Tibial nerve (tissue), 4 donors: ENCODE data around the gene NPLOC4. TPM values are rescaled to one million over a fixed set of nuclear protein-coding genes. Genes with fewer than 3 reads are reported as not detected.

Experiments used
- DNase-seq, 2 donors: peaks; one replicate each; pipeline ENCODE4 v3.0.0-alpha.2; 2019; ENCODE audit warnings: low spot score in 2 of 2
- H3K27ac ChIP-seq, 4 donors: fragments of 200-600 bp; sonication (generic) in 3 of 4; one replicate each; pipeline ENCODE4 v1.5.1; 2017 to 2019; ENCODE audit warnings: mild to moderate bottlenecking in 1 of 4
- H3K27me3 ChIP-seq, 2 donors: fragments of 200-600 bp; sonication (generic) in 1 of 2; one replicate each; pipeline versions ENCODE4 v1.5.1 to v1.6.0; 2017 to 2019
- H3K36me3 ChIP-seq, 3 donors: fragments of 200-600 bp; sonication (generic); one replicate each; pipeline ENCODE4 v1.5.1; 2018 to 2019
- H3K4me1 ChIP-seq, 4 donors: fragments of 200-600 bp; sonication (generic) in 3 of 4; one replicate each; pipeline ENCODE4 v1.5.1; 2017 to 2019
- H3K4me3 ChIP-seq, 4 donors: fragments of 200-600 bp; sonication (generic) in 3 of 4; one replicate each; pipeline ENCODE4 v1.5.1; 2017 to 2019; ENCODE audit warnings: mild to moderate bottlenecking in 1 of 4, moderate library complexity in 1 of 4
- H3K9me3 ChIP-seq, 4 donors: fragments of 200-600 bp; sonication (generic) in 3 of 4; one replicate each; pipeline ENCODE4 v1.5.1; 2017 to 2019
- EP300 ChIP-seq, 2 donors: sonication (generic); formaldehyde crosslinking; IDR thresholded peaks; one replicate each; pipeline ENCODE4 v1.6.1; 2017; ENCODE audit warnings: antibody characterized with exemption in 2 of 2, mild to moderate bottlenecking in 1 of 2
- POLR2A ChIP-seq, 2 donors: fragments of 450-650 bp; IDR thresholded peaks; one replicate each; pipeline ENCODE4 v1.6.1; 2017; ENCODE audit warnings: antibody characterized with exemption in 2 of 2, mild to moderate bottlenecking in 2 of 2, moderate library complexity in 2 of 2
- WGBS, 2 donors: methylation state at CpG; one replicate each; pipeline ENCODE4 v1.1.5; 2018; 5-methylcytosine and 5-hydroxymethylcytosine counted together
- total RNA-seq, 4 donors: library from RNA; depleted of rRNA; stranded (reverse); fragments of >200 nt; gene quantifications; one replicate each; pipeline ENCODE4 v1.1.0, GENCODE V29; 2016
- TF ChIP-seq, protein P1 (sequence below), 5 experiments: fragments of 200-600 bp in 3 of 5; fragments of 450-650 bp in 2 of 5; sonication (generic) in 3 of 5; IDR thresholded peaks; one replicate each; pipeline ENCODE4 v1.5.1; 2016 to 2019; ENCODE audit warnings: antibody characterized with exemption in 5 of 5, mild to moderate bottlenecking in 3 of 5, moderate library complexity in 2 of 5

Gene NPLOC4
- total RNA-seq, 4 donors from 2014 or later, result 51.1 to 79.2 (median 62.1) TPM

DNA sequence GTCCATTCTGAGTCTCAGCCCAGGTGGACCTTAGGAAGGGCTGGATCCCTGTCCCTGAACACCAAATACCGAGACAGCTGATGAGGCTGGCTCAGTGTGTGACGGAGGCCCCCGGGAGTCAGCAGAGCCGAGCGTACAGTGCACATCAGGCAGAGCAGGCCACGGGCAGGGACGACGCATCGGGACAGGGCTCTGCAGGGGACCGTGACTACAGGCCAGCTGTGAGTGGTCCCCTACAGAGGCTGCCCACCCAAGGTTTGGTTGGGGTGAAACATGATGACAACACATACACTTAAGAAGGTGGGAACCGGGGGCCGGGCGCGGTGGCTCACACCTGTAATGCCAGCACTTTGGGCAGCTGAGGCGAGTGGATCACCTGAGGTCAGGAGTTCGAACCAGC lies 36.0 kb upstream of the NPLOC4 start:
- no peak overlapping the region for H3K27ac ChIP-seq
- H3K4me1 ChIP-seq, result peaks cover 0 to 11% (median 0%) of the 10 kb centered on the region in 4 donors
- no peak for DNase-seq
- WGBS, 2 donors, result 91 to 92% methylated on average over 13 to 16 of the region's 16 CpGs
- no peaks in the 10 kb centered on the region for H3K27me3 ChIP-seq
- no peaks in the 10 kb centered on the region for H3K9me3 ChIP-seq
- TF ChIP-seq, protein P1, sequence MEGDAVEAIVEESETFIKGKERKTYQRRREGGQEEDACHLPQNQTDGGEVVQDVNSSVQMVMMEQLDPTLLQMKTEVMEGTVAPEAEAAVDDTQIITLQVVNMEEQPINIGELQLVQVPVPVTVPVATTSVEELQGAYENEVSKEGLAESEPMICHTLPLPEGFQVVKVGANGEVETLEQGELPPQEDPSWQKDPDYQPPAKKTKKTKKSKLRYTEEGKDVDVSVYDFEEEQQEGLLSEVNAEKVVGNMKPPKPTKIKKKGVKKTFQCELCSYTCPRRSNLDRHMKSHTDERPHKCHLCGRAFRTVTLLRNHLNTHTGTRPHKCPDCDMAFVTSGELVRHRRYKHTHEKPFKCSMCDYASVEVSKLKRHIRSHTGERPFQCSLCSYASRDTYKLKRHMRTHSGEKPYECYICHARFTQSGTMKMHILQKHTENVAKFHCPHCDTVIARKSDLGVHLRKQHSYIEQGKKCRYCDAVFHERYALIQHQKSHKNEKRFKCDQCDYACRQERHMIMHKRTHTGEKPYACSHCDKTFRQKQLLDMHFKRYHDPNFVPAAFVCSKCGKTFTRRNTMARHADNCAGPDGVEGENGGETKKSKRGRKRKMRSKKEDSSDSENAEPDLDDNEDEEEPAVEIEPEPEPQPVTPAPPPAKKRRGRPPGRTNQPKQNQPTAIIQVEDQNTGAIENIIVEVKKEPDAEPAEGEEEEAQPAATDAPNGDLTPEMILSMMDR (IDR thresholded peaks at IDR 0.05), result no peak
- TF ChIP-seq POLR2A (IDR thresholded peaks at IDR 0.05) (no peak), EP300 (IDR thresholded peaks at IDR 0.05) (no peak)
- H3K36me3 ChIP-seq, result peaks cover 0 to 62% (median 14%) of the 10 kb centered on the region in 3 donors
- H3K4me3 ChIP-seq, result no peak overlapping the region

DNA sequence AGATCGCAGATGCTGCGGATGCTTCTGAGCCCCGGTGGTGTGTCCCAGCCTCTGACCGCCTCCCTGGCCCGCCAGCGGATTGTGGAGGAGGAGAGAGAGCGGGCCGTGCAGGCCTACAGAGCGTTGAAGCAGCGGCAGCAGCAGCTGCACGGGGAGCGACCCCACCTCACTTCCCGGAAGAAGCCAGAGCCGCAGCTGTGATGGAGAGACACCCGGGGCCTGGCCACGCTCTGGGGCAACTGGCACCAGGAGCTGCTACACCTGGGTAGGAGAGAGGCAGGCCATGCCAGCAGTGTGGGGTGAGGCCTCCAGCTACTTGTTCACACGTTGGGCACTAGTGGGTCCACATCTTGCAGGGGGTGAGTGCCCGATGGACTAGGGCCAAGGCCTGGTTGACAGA lies 35.6 kb upstream of the NPLOC4 start:
- no peak overlapping the region for H3K4me3 ChIP-seq
- WGBS, 2 donors, result 78 to 80% methylated on average over 1 to 13 of the region's 18 CpGs
- H3K9me3 ChIP-seq, result no peaks in the 10 kb centered on the region
- no peak for DNase-seq
- TF ChIP-seq EP300 (IDR thresholded peaks at IDR 0.05) (no peak), POLR2A (IDR thresholded peaks at IDR 0.05) (no peak)
- TF ChIP-seq, protein P1 (IDR thresholded peaks at IDR 0.05), result no peak
- no peak overlapping the region for H3K27ac ChIP-seq
- H3K27me3 ChIP-seq, result no peaks in the 10 kb centered on the region
- peaks cover 0 to 15% (median 3%) of the 10 kb centered on the region in 4 donors for H3K4me1 ChIP-seq
- peaks cover 0 to 62% (median 14%) of the 10 kb centered on the region in 3 donors for H3K36me3 ChIP-seq

DNA sequence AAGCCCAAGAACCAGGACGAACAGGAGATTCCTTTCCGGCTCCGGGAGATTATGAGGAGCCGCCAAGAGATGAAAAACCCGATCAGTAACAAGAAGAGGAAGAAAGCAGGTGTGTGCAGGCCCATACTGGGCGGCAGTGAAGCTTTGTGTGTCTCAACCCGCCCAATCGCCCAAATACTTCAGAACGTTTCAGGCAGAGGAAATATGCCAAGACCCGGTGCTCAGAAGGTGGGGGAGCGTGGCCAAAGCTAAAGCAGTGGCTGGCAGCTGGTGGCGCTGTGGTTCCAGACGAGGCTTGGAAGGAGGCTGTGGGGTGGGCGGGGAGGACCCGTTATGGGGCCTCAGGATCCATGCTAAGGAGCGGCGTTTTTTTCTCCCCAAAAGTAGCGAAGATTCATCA lies 30.8 kb upstream of the NPLOC4 start:
- H3K4me1 ChIP-seq, result peaks cover 0 to 30% (median 12%) of the 10 kb centered on the region in 4 donors
- H3K36me3 ChIP-seq, result peaks cover 0 to 49% (median 14%) of the 10 kb centered on the region in 3 donors
- no peaks in the 10 kb centered on the region for H3K27me3 ChIP-seq
- no peak overlapping the region for H3K27ac ChIP-seq
- H3K4me3 ChIP-seq, result peak overlapping the region in 1 of 4 donors; percentile 99
- 82 to 88% methylated on average over 18 of the region's 18 CpGs for WGBS, 2 donors
- DNase-seq, result no peak
- TF ChIP-seq POLR2A (IDR thresholded peaks at IDR 0.05) (no peak), EP300 (IDR thresholded peaks at IDR 0.05) (no peak)
- TF ChIP-seq, protein P1 (IDR thresholded peaks at IDR 0.05), result no peak
- no peaks in the 10 kb centered on the region for H3K9me3 ChIP-seq

DNA sequence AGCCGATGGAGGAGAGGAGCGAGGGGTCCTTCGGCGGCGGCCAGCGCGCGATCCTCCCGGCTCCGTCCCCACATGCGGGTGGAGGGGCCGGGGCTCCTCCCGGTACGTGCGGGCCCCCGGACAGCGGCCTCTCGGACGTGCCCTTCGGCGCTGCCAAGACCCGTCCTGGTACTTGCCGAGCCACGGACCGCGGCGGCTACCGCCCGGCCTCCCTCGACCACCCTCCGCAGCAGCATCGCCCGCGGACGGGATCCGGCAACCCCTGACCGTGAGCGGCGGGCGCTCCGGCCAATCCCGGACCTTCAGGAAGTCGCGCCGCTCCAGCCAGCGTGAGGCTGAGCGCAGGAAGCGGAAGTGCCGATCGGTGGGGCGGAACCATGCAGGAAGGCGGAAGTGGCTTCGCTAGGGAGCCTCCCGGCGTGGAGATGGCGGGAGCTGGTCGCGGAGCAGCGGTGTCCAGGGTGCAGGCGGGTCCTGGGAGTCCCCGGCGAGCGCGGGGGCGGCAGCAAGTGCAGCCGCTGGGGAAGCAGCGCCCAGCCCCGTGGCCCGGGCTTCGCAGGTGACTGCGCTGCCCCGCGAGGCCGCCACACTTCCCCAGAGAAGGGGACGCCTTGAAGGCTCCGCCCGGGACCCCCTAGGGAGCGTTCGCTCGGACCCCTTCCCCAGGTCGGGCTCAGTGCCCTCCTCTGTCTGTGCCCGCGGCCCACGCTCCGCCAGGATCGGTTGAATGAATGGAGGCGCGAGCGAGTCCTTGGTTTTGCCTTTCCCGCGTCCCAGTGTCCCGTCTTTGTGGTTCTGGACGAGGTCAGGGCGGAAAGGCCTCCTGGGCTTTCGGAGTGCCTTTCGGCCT lies 29.7 kb upstream of the NPLOC4 start, which contains the start of the genes CCDC137 and OXLD1:
Gene CCDC137 (plus strand): TSS at position 396 of the 850 bp plus-strand sequence. CDS start 30 bp downstream, at position 426.
Gene OXLD1 (minus strand): TSS at position 264 of the 850 bp plus-strand sequence. CDS start 28 bp downstream, at position 236.
- peak within 1 kb of the TSS; percentile 69 to 100 (median 100) for H3K4me3 ChIP-seq
- H3K27me3 ChIP-seq, result no peaks in the 10 kb centered on the region
- DNase-seq, result peak; percentile 90 to 91
- no peaks in the 10 kb centered on the region for H3K9me3 ChIP-seq
- peaks cover 0 to 30% (median 12%) of the 10 kb centered on the region in 4 donors for H3K4me1 ChIP-seq
- peak; percentile 33 to 91 for TF ChIP-seq EP300 (IDR thresholded peaks at IDR 0.05)
- TF ChIP-seq, protein P1 (IDR thresholded peaks at IDR 0.05), result peak in 1 of 5 experiments; percentile 29
- TF ChIP-seq POLR2A (IDR thresholded peaks at IDR 0.05), result peak; percentile 28 to 69
- H3K36me3 ChIP-seq, result peaks cover 0 to 37% (median 14%) of the 10 kb centered on the region in 3 donors
- peak within 1 kb of the TSS; percentile 44 to 94 (median 92) for H3K27ac ChIP-seq
- WGBS, 2 donors, result 0% methylated on average over 31 to 57 of the region's 96 CpGs

DNA sequence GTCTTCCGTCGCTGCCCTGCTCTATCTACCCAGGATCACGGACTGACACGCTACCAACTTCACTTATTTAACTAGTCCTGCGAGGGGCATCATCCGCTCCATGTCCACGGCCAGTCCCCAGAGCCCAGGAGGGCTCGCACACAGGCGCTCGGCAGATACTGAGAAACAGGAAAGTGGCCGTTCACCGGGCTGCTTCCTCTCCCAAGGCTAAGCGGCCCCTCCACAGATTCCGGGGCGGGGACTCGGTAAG lies 29.1 kb upstream of the NPLOC4 start:
- no peak for TF ChIP-seq POLR2A (IDR thresholded peaks at IDR 0.05)
- TF ChIP-seq EP300 (IDR thresholded peaks at IDR 0.05), result no peak
- TF ChIP-seq, protein P1 (IDR thresholded peaks at IDR 0.05), result no peak
- no peak for DNase-seq
- Histone ChIP-seq H3K36me3 (peaks cover 0 to 31% (median 14%) of the 10 kb centered on the region in 3 donors), H3K9me3 (no peaks in the 10 kb centered on the region), H3K4me3 (peak overlapping the region; percentile 69 to 100 (median 100)), H3K27ac (peak overlapping the region; percentile 44 to 94 (median 92)), H3K4me1 (peaks cover 0 to 30% (median 12%) of the 10 kb centered on the region in 4 donors), H3K27me3 (no peaks in the 10 kb centered on the region)
- WGBS, 2 donors, result 0% methylated on average over 14 to 16 of the region's 16 CpGs
